SIG-M5 (cell line): Measurements from ENCODE around the gene CPN1.

Experiments
- DNase-seq: peaks from one replicate; lab custom pipeline; 2025; lab: John Stamatoyannopoulos, UW

Gene CPN1

GRCh38 chr10:100076750-100077149 is 4.9 kb downstream of the CPN1 start:
- DNase-seq = no peak

GRCh38 chr10:100075426-100076220 is 6.0 kb downstream of the CPN1 start:
- DNase-seq = no peak

- no peak for DNase-seq
Measured at GRCh38 chr10:100072514-100072913, 9.2 kb downstream of the CPN1 start.

GRCh38 chr10:100071529-100071928 is 10.1 kb downstream of the CPN1 start:
- no peak for DNase-seq

- DNase-seq = no peak
Measured at GRCh38 chr10:100067466-100067865, 14.2 kb downstream of the CPN1 start.

- no peak for DNase-seq
Measured at GRCh38 chr10:100065084-100065660, 16.5 kb downstream of the CPN1 start.

GRCh38 chr10:100061401-100061800 is 20.3 kb downstream of the CPN1 start:
- no peak for DNase-seq

- DNase-seq = no peak
Measured at GRCh38 chr10:100057948-100058347, 23.7 kb downstream of the CPN1 start.

GRCh38 chr10:100053686-100054460 is 27.8 kb downstream of the CPN1 start:
- DNase-seq = no peak

GRCh38 chr10:100046021-100046486 is 35.6 kb downstream of the CPN1 start:
- no peak for DNase-seq

- no peak for DNase-seq
Measured at GRCh38 chr10:100045592-100045991, 36.1 kb downstream of the CPN1 start.

- no peak for DNase-seq
Measured at GRCh38 chr10:100043796-100044195, 37.9 kb downstream of the CPN1 start.

- no peak for DNase-seq
Measured at GRCh38 chr10:100043344-100043743, 38.3 kb downstream of the CPN1 start.

- DNase-seq = no peak
Measured at GRCh38 chr10:100041306-100042002, 40.2 kb downstream of the CPN1 start.

GRCh38 chr10:100038561-100039071 is 43.1 kb downstream of the CPN1 start:
- no peak for DNase-seq

- no peak for DNase-seq
Measured at GRCh38 chr10:100037758-100038315, 43.8 kb downstream of the CPN1 start.

GRCh38 chr10:100036850-100037249 is 44.8 kb downstream of the CPN1 start:
- no peak for DNase-seq

GRCh38 chr10:100033766-100034418 is 47.8 kb downstream of the CPN1 start:
- DNase-seq = no peak

GRCh38 chr10:100027416-100027815 is 54.3 kb downstream of the CPN1 start:
- no peak for DNase-seq

- no peak for DNase-seq
Measured at GRCh38 chr10:100025576-100025975, 56.1 kb downstream of the CPN1 start.

- no peak for DNase-seq
Measured at GRCh38 chr10:100024748-100025147, 56.9 kb downstream of the CPN1 start.
